Stomach (tissue), 4 donors: ENCODE data around the gene SNRNP35.

ENCODE experiments used
- POLR2A ChIP-seq, 4 donors: fragments of 450-650 bp; IDR thresholded peaks; one replicate each; pipeline ENCODE4 v1.6.1; 2016; ENCODE audit warnings: antibody characterized with exemption in 4 of 4, control low read depth in 2 of 4, mild to moderate bottlenecking in 1 of 4, moderate library complexity in 1 of 4
- TF ChIP-seq, protein P1 (sequence below), 7 experiments: fragments of 450-650 bp in 4 of 7; fragments of 200-600 bp in 3 of 7; sonication (generic) in 3 of 7; IDR thresholded peaks; one replicate each; pipeline ENCODE4 v1.5.1; 2016 to 2019; ENCODE audit warnings: antibody characterized with exemption in 7 of 7, control low read depth in 2 of 7, mild to moderate bottlenecking in 1 of 7

DNA sequence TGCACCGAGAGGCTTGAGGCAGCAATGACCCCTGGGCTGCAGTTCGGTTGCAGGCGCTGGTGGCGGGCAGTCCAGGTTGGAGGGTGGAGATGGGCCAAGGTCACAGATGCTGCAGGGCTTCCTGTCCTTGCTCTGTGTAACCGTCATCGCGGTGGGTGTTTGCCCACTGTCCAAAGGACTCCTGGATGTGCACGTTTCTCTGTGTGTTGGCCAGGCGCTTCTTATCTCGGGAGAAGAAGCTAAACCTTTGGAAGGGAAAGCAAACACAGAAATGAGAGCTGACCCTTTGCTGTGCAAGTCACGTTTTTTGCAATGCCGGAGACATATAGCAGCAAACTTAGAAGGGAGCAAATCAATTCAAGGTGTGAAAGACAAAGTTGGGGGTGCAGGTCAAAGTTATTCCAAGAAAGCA is 14.5 kb downstream of the SNRNP35 start:
- TF ChIP-seq, protein P1, sequence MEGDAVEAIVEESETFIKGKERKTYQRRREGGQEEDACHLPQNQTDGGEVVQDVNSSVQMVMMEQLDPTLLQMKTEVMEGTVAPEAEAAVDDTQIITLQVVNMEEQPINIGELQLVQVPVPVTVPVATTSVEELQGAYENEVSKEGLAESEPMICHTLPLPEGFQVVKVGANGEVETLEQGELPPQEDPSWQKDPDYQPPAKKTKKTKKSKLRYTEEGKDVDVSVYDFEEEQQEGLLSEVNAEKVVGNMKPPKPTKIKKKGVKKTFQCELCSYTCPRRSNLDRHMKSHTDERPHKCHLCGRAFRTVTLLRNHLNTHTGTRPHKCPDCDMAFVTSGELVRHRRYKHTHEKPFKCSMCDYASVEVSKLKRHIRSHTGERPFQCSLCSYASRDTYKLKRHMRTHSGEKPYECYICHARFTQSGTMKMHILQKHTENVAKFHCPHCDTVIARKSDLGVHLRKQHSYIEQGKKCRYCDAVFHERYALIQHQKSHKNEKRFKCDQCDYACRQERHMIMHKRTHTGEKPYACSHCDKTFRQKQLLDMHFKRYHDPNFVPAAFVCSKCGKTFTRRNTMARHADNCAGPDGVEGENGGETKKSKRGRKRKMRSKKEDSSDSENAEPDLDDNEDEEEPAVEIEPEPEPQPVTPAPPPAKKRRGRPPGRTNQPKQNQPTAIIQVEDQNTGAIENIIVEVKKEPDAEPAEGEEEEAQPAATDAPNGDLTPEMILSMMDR (IDR thresholded peaks at IDR 0.05) = no peak
- no peak for TF ChIP-seq POLR2A (IDR thresholded peaks at IDR 0.05)
